22Rv1 (cell line): ENCODE data around the gene AIDA.
"Not testable (repeated sequence)": the region's sequence is repeated elsewhere in the genome, so short reads cannot be mapped to it uniquely, and the experiment has no call there.

ENCODE experiments used
- H3K27ac ChIP-seq: fragments of 450-650 bp; 2 replicates; pipeline ENCODE4 v1.5.1; 2017
- CTCF ChIP-seq: fragments of 450-650 bp; IDR thresholded peaks from 2 replicates; pipeline ENCODE4 v1.5.1; 2017; ENCODE audit warnings: mild to moderate bottlenecking
- ZFX ChIP-seq: fragments of 450-650 bp; IDR thresholded peaks from 2 replicates; pipeline ENCODE4 v1.6.1; 2017; ENCODE audit warnings: antibody characterized with exemption, borderline replicate concordance

Gene AIDA

GRCh38 chr1:222750651-222751050 lies 38.4 kb upstream of the AIDA start:
- TF ChIP-seq ZFX (no peak), CTCF (no peak)
- H3K27ac ChIP-seq, result no peak overlapping the region

GRCh38 chr1:222749927-222750326 lies 37.6 kb upstream of the AIDA start:
- TF ChIP-seq CTCF, result no peak
- no peak for TF ChIP-seq ZFX
- no peak overlapping the region for H3K27ac ChIP-seq

GRCh38 chr1:222741630-222742457 lies 29.6 kb upstream of the AIDA start:
- H3K27ac ChIP-seq, result not testable (repeated sequence)

- TF ChIP-seq CTCF (no peak), ZFX (no peak)
- no peak overlapping the region; the same call in 1 of the 2 replicates for H3K27ac ChIP-seq
These were observed 27.6 kb upstream of the AIDA start for GRCh38 chr1:222739929-222740328.

- peak overlapping the region; percentile 18 for H3K27ac ChIP-seq
- TF ChIP-seq ZFX (no peak), CTCF (no peak)
These were observed 27.2 kb upstream of the AIDA start for GRCh38 chr1:222739465-222739864.

- TF ChIP-seq CTCF (no peak), ZFX (no peak)
- H3K27ac ChIP-seq, result peak within 1 kb of the TSS; percentile 71
These were observed 24.7 kb upstream of the AIDA start, which contains the start of gene FAM177B for GRCh38 chr1:222736972-222737371. TSS of gene FAM177B (plus strand) at chr1:222737202. CDS start at chr1:222746546, 9,344 bp downstream.

GRCh38 chr1:222736470-222736869 lies 24.2 kb upstream of the AIDA start:
- TF ChIP-seq CTCF, result no peak
- TF ChIP-seq ZFX, result no peak
- peak overlapping the region; percentile 71 for H3K27ac ChIP-seq
